Measurements from ENCODE around the gene CACNA2D2. TPM values are rescaled to one million over a fixed set of nuclear protein-coding genes. Genes with fewer than 3 reads are reported as not detected.

The CACNA2D2 gene
- not detected in 2 replicates for total RNA-seq

DNA sequence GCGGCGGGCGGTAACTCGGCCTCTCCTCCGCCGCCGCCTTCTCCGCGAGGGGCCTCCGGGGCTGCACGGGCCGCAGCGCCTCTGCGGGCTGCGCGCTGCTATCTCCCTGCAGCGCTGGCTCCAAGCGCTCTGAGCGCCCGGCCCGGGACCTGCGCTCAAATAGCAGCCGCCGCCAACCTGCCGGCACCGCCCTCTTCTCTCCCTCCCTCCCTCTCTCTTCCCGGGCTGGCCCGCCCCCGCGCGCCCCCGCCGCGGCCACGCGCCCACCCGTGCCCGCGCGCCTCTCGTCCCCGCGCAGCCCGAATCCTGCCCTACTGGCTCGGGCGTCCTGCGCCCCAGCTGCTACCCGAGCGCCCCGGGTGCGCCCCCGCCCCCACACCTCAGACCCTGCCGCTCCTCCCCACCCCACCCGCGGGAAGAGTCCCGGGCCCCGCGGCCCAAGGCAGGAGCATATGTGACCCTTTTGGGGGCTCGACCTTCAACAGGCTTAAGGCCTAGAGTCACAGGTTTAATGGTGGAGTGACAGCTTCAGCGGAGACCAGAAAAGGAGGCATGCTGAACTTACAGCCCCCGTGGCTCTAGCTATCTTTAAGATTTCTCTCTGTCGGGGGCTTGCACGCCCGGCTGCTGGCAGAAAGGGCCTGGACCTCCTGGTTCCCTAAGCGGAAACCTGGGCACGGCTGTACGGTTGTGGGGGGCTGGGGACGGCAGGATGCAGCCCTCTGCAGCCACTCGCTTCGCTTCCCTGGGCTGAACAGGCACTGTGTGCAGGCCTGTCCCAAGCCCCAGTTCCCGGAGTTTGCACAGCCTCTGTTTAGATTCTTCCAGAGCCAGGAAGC lies at the start of gene CACNA2D2:
CACNA2D2 (minus strand) TSS at position 131 of the 839 bp plus-strand sequence. CDS start 211 bp downstream, outside the sequence.
- DNase-seq (ENCODE audit: low read depth, low spot score): no peak

GRCh38 chr3:50552598-50552997 lies 49.2 kb upstream of the CACNA2D2 start:
- no peak for DNase-seq (ENCODE audit: low read depth, low spot score)

DNA sequence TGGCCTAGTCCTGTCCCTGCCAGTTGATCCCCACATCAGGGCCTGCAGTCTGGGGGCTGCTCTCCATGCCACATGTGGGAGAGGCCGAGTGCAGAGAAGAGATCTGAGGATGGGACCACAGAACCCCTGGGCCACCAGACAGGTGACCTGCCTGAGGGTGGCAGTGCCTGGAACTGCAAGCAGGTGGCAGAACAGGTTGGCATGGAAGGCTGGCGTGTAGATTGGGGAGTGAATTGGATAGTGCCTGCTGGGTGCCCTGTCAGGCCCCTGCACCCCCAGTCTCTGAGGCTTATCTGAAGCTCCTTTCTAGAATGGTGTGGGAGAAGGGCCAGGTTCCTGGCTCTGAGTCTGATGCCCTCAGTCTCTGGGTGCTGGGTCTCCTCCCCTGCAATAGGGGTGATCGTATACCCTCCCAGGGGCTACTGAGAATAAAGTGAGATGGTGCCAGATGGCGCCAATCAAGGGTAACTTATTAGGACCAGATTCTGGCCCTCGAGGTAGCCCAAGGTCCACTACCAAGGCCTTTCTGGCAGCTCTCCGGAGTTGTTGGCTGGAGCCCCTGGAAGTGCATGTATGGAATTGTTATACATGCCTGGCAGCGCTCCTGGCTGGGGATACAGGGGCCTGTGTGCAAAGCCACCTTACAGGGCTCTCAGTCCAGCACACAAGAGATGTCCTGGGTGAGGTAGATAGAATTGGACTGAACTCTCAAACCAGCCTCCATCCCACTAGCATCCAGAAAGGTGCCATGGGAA lies 48.4 kb upstream of the CACNA2D2 start:
- DNase-seq (ENCODE audit: low read depth, low spot score): no peak

GRCh38 chr3:50551054-50551659 lies 47.7 kb upstream of the CACNA2D2 start:
- no peak for DNase-seq (ENCODE audit: low read depth, low spot score)

DNA sequence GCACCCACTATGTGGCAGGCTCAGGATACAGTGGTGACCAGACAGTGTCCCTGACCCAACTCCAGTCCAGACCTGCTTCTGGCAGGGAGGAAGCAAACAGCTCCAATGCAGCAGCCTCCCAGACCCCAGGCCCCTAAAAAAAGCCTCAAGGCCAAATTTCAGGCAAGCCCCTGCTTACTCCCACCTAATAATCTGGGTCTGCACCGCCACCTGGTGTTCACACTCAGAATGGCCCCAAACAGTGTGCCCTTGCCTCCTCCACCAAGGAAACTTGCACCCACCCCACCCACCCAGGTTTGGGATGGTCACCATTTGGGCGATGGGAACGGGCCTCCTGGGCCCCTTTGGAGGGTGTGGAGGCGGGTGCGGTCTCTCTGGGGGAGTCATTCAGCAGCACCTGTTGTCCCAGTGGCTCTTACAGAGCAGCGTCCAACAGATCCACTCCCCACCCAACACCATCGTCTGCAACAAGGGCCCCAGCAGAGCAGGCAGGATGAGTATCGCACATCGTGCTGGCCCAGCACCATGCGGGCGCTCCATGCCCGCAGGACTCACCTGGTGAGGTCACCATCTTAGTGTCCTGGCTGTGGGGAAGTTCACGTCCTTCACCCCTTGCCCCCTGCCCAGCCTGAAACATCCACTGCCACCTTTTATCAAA lies 46.8 kb upstream of the CACNA2D2 start:
- DNase-seq (ENCODE audit: low read depth, low spot score): no peak

DNA sequence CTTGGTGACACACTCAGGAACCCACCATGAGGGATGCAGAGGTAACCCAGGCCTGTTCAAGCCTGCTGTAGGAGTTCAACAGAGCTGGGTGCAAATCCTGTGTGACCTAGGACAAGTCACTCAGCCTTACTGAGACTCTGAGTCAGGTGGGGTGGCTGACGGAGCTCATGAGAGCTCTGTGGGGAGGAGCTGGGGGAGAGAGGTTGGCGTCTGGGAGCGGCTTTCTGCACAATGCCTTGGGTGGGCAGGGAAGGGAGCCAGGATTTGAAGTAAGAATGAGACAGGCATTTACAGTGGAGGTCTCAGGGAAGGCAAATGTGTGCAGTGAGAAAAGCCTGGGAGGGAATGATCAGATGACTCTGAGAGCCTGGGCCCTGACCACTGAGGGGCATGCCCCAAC lies 45.8 kb upstream of the CACNA2D2 start:
- DNase-seq (ENCODE audit: low read depth, low spot score): no peak

DNA sequence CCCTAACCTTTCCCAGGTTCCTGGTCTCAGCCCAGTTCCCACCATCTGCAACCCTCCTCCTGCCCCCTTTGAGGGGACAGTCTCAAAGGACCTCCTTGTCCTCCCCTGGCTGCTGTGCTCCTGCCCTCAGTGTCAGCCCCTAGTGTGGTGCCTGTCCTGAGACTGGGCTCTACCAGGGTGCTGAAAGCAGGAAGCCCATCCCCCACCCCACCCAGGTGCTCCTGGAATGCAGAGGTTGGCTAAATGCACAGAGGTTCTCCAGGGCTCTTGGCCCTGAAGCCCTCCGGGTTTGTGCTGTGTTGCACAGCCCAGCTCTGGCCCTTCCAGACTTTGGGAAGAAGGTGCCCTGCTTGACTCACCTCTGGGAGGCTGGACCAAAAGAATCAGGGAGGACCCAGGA lies 42.3 kb upstream of the CACNA2D2 start:
- DNase-seq (ENCODE audit: low read depth, low spot score): no peak

DNA sequence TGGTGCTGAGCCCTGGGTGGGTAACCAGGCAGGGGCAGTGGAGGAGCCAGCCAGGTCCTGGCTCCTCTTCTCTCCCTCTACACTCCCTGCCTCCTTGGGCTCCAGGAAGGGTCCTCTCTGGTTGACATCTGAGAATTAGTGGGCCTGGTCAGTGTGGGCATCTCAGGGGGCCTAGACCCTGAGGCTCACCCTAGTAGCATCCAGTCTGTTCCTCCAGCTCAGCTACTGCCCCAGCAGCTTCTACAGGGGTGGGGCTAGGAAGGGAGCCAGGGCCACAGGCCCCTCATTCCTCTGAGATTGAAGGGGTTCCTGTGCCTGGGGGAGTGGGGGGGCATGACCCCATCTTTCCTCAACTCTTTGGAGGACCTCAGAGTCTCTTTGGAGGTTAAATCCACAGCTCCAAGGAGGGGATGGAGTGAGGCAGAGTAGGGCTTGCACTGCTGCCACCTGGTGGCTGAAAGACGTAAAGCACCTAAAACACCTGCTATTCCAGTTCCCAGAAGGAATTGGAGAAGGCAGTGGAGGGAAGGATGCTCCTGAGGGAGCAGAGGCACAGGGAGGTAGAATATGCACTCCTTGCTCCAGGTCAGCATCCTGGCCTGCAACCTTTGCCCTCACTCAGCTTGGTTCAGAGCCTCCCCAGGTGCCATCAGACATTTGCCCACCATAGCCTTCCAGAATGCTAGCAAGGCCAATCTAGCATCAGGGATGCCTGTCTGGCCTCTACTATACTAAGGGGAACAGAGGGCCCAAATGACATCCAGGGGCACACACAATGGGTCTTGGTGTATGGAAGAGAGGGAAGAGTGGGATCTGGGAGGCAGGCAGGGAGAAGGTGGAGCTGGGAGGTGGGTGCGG lies 39.0 kb upstream of the CACNA2D2 start:
- no peak for DNase-seq (ENCODE audit: low read depth, low spot score)

- DNase-seq (ENCODE audit: low read depth, low spot score): no peak
These were observed 36.2 kb upstream of the CACNA2D2 start for GRCh38 chr3:50539356-50540286.

GRCh38 chr3:50537421-50538129 lies 34.1 kb upstream of the CACNA2D2 start:
- no peak for DNase-seq (ENCODE audit: low read depth, low spot score)

DNA sequence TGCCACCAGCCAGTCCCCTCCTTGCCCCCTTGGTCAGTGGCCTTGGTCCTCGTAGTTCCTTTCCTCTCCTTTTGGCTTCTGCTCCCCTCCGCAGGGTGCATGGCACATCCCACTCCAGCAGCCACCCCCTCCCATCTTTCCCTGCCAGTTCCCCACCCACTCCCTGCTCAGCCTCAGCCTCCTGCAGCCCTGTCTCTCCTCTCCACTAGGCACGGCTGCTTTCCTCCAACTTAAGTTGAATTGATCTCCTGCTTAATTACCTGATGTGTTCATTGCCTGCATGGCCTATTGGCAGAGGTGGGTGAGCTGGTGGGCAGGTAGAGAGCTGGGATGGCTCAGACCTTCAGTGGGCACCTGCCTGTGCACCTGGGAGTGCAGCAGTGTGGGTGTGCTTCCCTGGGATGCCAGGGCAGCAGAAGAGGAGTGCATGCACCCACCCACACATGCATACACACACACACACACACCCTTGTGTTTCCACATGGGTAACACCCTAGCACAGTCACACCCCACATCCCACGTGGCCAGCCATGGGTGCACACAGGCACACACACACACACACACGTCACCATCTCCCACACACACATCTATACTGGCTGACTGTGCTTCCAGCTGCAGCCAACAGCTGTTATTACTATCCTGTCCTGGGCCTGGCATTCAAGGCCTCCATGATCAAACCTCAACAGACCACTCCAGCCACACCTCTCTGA lies 33.2 kb upstream of the CACNA2D2 start:
- no peak for DNase-seq (ENCODE audit: low read depth, low spot score)

DNA sequence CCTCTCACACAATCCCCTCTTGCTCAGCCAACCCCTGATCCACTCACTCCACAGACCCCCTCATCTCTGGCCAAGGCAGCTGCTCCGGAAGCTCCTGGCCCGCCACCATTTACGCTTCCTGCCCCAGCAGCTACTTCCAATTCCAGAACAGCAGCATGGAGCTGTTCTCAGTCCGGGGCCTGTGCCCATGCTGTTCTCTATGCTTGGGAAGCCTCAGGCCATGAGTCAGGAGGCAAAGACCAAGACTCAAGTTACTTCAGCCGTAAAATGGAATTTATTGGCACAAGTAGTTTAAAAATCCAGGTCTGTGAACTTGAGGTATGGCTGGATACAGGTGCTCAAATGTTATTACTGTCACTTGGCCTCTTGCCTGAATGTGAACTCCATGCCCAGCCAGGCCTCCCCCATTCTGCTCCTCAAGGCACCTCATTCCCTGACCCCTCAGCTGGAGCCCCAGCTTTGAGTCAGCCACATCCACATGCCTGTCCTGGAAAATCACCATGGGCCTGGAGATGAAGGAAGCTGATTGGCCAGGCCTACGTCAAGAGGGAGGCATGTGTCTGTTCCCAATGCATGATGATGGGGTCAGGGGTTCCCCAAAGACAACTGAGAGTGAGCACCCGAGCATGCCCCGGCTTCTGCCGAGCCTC lies 31.4 kb upstream of the CACNA2D2 start:
- DNase-seq (ENCODE audit: low read depth, low spot score): no peak

GRCh38 chr3:50533807-50534461 lies 30.5 kb upstream of the CACNA2D2 start:
- no peak for DNase-seq (ENCODE audit: low read depth, low spot score)

DNA sequence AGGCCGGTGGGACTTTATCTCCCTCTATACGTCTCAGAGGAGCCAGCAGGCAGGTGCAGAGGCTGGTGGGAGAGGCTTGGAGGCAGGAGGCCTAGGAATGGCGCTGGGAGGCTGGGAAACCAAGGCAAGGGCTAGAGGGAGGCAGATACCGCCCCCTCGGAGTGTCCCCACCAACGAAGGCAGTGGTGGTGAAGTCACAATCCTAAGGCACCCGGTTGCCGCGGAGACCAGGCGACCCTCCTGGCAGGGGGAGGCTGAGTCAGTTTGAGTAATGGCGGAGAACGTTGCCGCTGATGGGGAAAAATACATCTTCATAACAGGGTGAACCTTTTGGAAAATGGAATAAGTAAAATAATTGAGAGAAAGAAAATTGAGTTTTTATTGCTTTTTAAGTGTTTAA lies 29.9 kb upstream of the CACNA2D2 start:
- no peak for DNase-seq (ENCODE audit: low read depth, low spot score)

GRCh38 chr3:50532062-50532705 lies 28.8 kb upstream of the CACNA2D2 start:
- DNase-seq (ENCODE audit: low read depth, low spot score): no peak

DNA sequence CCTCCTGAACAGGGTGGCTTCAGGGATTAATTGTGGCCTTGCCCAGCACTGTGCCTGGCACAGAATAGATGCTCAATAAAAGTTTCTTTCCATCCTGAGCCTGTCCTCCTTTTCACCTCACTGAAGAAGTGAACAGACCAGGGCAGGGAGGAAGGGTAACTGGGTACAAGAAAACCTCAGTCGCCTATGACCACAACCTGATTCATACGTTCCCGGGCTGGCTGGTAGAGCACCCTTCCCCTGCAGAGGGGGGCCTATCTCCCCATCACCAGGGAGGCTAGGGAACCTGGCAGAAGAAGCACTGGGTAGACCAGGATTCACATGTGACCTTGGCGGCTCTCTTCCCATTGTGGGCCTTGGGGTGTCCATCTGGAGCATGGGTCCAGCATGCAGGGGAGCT lies 27.8 kb upstream of the CACNA2D2 start:
- DNase-seq (ENCODE audit: low read depth, low spot score): no peak

All from pulmonary artery endothelial cell (primary cell).